ENCODE measurements around the gene RNF141. TPM values are rescaled to one million over a fixed set of nuclear protein-coding genes. Genes with fewer than 3 reads are reported as not detected.

Gene RNF141
- total RNA-seq, 6 donors from 2014 or later = 13.2 to 74.6 (median 43.1) TPM

DNA sequence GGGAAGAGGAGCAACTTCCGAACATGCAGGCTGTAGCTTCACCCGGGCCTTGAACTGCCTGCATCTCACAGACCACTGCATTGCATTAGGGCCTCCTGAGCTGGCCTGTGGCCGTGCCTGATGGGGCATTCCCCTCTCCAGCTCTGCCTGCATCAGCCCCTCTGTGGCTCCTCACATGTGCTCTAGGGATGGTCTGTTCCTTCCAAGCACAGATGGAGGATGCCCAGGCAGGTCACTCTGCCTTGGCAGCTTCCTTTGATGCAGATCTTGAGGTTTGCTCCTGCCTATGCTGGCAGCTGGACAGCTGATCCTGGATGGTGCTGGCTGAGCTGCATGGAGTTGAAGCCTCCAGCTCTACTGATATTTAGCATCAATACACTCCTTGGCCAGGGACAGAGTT is 57.4 kb downstream of the RNF141 start:
- no peak for ATAC-seq (ENCODE audit: low FRiP score in 2 of 2)
- no peaks in the 10 kb centered on the region for H3K27me3 ChIP-seq
- 75 to 78% methylated on average over 3 of the region's 3 CpGs for WGBS, 2 donors

DNA sequence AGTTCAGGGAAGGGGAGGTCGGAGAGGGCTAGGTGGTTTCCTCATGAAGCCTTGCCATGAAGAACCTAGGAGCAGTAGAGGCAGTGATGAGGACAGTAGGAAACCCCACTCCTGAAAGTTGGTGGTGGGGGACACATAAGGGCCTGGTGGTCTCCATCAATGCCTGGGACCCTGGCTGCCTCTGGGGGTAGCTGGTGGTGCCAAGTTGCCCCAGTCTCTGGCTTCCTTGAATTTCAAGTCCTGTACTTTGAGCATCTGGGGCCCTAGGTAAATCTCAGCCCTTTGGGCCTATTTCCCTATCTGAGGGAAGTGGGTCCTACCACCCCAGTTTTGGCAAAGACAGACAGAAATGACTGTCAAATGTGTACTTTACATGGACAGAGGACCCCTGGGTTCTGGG is 57.8 kb downstream of the RNF141 start:
- H3K9me3 ChIP-seq = no peaks in the 10 kb centered on the region
- peaks cover 5 to 32% (median 19%) of the 10 kb centered on the region in 4 donors for H3K36me3 ChIP-seq
- no peak overlapping the region for H3K27ac ChIP-seq
- WGBS, 2 donors = 92 to 100% methylated on average over 1 of the region's 1 CpG
- H3K4me3 ChIP-seq = no peak overlapping the region
- H3K4me1 ChIP-seq = peaks cover 0 to 2% (median 0%) of the 10 kb centered on the region in 4 donors
- no peaks in the 10 kb centered on the region for H3K27me3 ChIP-seq
- no peak for DNase-seq
- TF ChIP-seq, protein P1, sequence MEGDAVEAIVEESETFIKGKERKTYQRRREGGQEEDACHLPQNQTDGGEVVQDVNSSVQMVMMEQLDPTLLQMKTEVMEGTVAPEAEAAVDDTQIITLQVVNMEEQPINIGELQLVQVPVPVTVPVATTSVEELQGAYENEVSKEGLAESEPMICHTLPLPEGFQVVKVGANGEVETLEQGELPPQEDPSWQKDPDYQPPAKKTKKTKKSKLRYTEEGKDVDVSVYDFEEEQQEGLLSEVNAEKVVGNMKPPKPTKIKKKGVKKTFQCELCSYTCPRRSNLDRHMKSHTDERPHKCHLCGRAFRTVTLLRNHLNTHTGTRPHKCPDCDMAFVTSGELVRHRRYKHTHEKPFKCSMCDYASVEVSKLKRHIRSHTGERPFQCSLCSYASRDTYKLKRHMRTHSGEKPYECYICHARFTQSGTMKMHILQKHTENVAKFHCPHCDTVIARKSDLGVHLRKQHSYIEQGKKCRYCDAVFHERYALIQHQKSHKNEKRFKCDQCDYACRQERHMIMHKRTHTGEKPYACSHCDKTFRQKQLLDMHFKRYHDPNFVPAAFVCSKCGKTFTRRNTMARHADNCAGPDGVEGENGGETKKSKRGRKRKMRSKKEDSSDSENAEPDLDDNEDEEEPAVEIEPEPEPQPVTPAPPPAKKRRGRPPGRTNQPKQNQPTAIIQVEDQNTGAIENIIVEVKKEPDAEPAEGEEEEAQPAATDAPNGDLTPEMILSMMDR (IDR thresholded peaks at IDR 0.05) = no peak
- TF ChIP-seq EP300 (IDR thresholded peaks at IDR 0.05) (no peak), POLR2AphosphoS5 (IDR thresholded peaks at IDR 0.05) (no peak), POLR2A (IDR thresholded peaks at IDR 0.05) (no peak)
- ATAC-seq (ENCODE audit: low FRiP score in 2 of 2) = no peak

More for the DNA sequence above, 57.4 kb downstream of the RNF141 start:
- peaks cover 5 to 33% (median 17%) of the 10 kb centered on the region in 4 donors for H3K36me3 ChIP-seq
- TF ChIP-seq, protein P1 (IDR thresholded peaks at IDR 0.05) = no peak
- TF ChIP-seq POLR2A (IDR thresholded peaks at IDR 0.05) (no peak), EP300 (IDR thresholded peaks at IDR 0.05) (no peak), POLR2AphosphoS5 (IDR thresholded peaks at IDR 0.05) (no peak)
- H3K9me3 ChIP-seq = no peaks in the 10 kb centered on the region
- DNase-seq = no peak
- no peak overlapping the region for H3K4me3 ChIP-seq
- peaks cover 0 to 6% (median 0%) of the 10 kb centered on the region in 4 donors for H3K4me1 ChIP-seq
- H3K27ac ChIP-seq = no peak overlapping the region

DNA sequence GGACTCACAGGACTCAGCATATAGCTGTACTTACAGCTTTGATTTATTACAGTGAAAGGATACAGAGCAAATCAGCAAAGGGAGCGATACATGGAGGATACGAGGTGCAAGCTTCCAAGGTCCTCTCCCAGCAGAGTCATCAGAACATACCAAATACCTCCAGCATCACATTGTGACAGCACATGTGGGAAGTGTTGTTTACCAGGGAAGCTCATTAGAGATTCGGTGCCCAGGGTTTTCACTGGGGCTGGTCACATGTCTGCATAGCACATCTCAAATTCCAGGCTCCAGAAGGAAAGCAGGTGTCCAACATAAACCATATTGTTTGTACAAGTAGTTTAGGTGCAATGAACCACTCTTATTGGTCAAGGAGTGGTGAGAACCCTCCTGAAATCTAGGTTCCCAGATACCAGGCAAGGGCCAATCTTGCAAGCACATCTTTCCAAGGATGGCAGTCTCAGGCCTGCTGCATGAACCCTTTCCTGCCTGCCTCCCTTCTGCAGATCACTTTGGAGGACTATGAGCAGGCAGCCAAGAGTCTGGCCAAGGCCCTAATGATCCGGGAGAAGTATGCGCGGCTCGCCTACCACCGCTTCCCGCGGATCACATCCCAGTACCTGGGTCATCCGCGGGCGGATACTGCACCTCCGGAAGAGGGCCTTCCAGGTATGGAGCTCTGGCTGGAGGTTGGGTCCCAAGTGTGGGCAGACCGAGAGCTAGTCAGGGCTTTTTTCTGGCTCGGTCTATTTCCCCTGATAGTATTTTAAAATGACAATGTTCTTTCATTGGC is 59.2 kb downstream of the RNF141 start:
- Histone ChIP-seq H3K9me3 (no peaks in the 10 kb centered on the region), H3K4me1 (no peaks in the 10 kb centered on the region), H3K27ac (peak overlapping the region in 2 of 4 donors; percentile 2 to 21), H3K4me3 (no peak overlapping the region), H3K27me3 (no peaks in the 10 kb centered on the region), H3K36me3 (peaks cover 0 to 24% (median 15%) of the 10 kb centered on the region in 4 donors)
- TF ChIP-seq POLR2AphosphoS5 (IDR thresholded peaks at IDR 0.05) (no peak), EP300 (IDR thresholded peaks at IDR 0.05) (no peak), POLR2A (IDR thresholded peaks at IDR 0.05) (no peak)
- TF ChIP-seq, protein P1 (IDR thresholded peaks at IDR 0.05) = no peak
- 94 to 95% methylated on average over 16 of the region's 16 CpGs for WGBS, 2 donors
- DNase-seq (peak in 1 of 2 donors; percentile 42), ATAC-seq (ENCODE audit: low FRiP score in 2 of 2) (no peak)

DNA sequence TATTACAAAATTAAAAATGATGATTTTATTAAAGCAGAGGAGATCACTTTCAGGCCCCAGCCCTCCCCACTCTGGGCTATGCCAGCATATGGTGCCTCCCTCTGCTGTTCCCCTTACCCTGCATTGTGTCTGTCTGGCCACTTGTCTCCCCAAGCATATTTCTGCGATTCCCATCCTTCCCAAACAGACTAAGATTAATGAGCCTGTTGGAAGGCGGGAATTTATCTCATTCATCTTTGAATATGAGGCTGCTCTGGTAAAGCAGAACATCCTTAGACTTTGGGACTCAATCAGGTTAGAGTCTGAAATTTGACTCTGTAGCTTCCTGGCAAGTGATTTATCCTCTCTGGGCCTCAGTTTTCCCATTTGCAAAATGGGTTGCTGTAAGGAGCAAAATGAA is 60.2 kb downstream of the RNF141 start:
- Histone ChIP-seq H3K27me3 (no peaks in the 10 kb centered on the region), H3K4me1 (no peaks in the 10 kb centered on the region), H3K4me3 (no peak overlapping the region), H3K9me3 (no peaks in the 10 kb centered on the region), H3K36me3 (peaks cover 0 to 20% (median 11%) of the 10 kb centered on the region in 4 donors), H3K27ac (no peak overlapping the region)
- TF ChIP-seq POLR2A (IDR thresholded peaks at IDR 0.05) (no peak), EP300 (IDR thresholded peaks at IDR 0.05) (no peak)
- TF ChIP-seq, protein P1 (IDR thresholded peaks at IDR 0.05) = no peak
- no peak for DNase-seq
- ATAC-seq (ENCODE audit: low FRiP score in 2 of 2) = no peak
- WGBS, 2 donors = 72 to 75% methylated on average over 2 of the region's 2 CpGs

All from upper lobe of left lung (tissue), 6 donors.